GM18858 (cell line): Measurements from ENCODE around the gene SUCLG2.

Experiments used
- ATAC-seq: cut with Tn5 transposase; IDR thresholded peaks from one replicate; pipeline ENCODE4 v1.9.1; 2021; ENCODE audit not compliant: unreplicated experiment

The SUCLG2 gene

DNA sequence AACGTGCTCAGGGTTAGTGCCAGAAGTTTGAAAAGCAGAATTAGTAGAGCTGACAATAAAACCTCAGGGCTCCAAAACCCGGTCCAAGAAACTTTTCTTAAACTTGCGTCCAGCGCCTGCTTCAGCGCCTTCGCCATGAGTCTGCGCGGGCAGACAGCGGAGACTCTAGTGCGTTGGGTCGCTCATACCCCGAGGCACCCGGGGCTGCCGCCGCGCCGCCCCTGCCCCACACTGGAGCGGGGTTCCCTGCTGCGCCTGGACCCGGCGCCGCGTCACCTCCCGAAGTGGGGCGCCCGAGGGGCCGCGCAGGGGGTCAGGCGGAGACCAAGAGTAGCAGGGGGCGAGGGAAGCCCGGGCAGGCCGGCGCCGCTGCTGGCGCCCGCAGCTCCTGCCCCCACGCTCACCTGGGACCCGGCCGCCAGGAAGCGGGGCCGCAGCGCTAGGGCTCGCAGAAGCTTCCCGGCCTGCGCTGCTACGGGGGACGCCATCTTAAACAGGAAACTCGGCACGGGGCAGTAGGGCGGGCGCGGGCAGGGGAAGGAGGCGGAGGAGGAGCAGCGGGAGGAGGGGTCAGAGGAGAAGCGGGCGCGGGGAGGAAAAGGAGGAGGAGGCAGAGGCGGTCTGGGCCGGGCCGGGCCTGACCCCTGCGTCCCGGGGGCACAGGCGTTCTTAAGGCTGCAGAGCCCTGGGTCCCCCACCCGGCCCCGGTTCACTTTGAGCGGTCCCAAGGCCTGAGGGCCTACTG is at the start of gene SUCLG2:
Gene SUCLG2 (minus strand): TSS at position 514 of the 745 bp plus-strand sequence. CDS start 26 bp downstream, at position 488.
- ATAC-seq, result peak; percentile 37

- ATAC-seq, result no peak
Measured at GRCh38 chr3:67700596-67700995, 46.2 kb upstream of the SUCLG2 start.

- ATAC-seq, result no peak
Measured at GRCh38 chr3:67699882-67700281, 45.5 kb upstream of the SUCLG2 start.

- ATAC-seq, result no peak
Measured at GRCh38 chr3:67692621-67693020, 38.2 kb upstream of the SUCLG2 start.

- ATAC-seq, result no peak
Measured at GRCh38 chr3:67691926-67692325, 37.5 kb upstream of the SUCLG2 start.

- ATAC-seq, result peak; percentile 60
Measured at GRCh38 chr3:67691207-67691606, 36.8 kb upstream of the SUCLG2 start.

GRCh38 chr3:67689806-67690205 is 35.4 kb upstream of the SUCLG2 start:
- ATAC-seq, result no peak

DNA sequence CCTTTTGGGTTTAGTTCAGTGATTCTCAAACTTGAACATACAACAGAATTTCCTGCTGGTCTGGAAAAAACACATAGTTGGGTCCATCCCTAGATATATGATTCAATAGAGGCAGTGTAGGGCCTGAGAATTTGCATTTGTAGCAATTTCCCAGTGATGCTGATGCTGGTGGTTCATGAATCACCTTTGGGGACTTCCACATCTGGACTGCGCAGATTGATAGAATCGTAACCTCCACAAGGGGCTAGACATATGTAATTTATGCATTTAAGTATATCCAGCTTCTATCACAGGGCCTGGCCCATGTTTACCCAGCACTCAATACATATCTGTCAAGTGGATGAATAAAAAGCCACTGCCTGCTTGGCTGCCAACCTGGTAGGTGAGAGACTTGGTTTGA is 33.8 kb upstream of the SUCLG2 start:
- ATAC-seq, result no peak

GRCh38 chr3:67686069-67686468 is 31.7 kb upstream of the SUCLG2 start:
- no peak for ATAC-seq

DNA sequence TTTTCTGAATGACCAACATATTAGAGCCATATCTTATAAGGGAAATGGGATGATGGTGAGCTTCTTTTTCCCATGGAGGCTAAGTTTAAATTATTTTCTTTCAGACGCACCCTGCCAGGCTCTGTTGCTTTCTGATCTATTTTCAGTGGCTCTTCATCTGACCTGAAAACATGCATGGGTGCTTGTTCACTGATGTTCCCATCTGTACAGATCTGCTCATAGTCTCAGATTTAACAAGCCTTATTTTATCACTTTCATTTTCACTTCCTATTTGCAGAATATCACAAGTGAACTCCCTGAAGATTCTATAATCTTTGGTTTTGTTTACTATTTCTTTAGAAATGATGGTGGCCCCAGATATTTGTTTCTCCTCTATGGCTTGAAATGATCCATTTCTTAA is 31.1 kb upstream of the SUCLG2 start:
- ATAC-seq, result peak; percentile 99

GRCh38 chr3:67684211-67684610 is 29.8 kb upstream of the SUCLG2 start:
- ATAC-seq, result no peak

DNA sequence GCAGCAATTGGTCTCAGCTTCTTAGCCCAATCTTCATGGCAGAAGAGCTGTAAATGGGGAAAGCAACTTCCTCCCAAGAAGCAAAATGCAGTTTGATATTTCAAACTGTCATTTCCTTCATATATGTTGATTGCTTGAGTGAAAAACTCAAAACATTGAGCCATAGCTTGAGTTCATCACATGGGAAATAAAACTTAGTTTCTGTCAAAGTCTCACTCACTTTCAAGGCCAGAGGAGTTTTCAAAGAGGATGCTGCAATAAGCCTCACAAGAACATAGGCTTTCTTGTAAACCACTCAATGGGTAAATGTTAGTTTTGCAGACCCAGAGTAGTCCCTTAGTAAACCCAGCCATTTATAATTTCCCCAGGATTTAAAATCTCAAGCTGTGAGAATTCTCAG is 29.1 kb upstream of the SUCLG2 start:
- no peak for ATAC-seq

- peak; percentile 91 for ATAC-seq
Measured at GRCh38 chr3:67678665-67679064, 24.3 kb upstream of the SUCLG2 start.

- no peak for ATAC-seq
Measured at GRCh38 chr3:67674055-67674454, 19.6 kb upstream of the SUCLG2 start.

DNA sequence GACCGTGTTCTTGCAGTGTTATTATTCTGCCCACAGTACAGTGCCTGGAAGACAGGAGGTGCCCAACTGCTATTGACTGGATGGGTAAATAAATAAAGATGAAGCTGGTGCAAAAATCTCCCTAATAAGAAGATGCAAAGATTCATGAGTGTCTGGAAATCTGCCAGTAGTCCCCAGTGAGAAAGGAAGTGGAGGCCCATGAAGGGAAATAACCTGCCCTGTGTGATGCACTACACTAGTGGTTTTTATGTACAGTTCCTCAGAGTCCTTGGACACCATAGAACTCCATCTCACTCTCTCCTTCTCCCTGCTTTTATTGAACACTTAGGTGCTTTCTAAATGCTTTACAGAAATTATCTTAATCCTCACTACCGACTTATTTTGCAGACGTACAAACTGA is 8.3 kb upstream of the SUCLG2 start:
- ATAC-seq, result peak; percentile 86

GRCh38 chr3:67661089-67661488 is 6.7 kb upstream of the SUCLG2 start:
- ATAC-seq, result no peak

DNA sequence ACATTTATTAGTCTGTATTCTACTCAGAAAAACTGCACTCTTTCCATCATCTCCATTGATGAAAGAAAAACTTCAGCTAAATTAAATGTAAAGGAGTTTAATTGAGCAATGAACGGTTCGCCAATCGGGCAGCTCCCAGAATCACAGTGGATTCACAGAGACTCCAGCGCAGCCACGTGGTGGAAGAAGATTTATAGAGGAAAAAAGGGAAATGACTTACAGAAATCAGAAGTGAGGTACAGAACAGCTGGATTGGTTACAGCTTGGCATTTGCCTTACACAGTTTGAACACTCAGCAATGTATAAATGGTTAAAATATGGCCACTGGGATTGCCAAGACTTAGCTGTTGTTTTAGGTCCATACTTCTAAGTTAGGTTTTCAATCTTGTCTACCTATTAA is 2.8 kb upstream of the SUCLG2 start:
- no peak for ATAC-seq

- ATAC-seq, result no peak
Measured at GRCh38 chr3:67656614-67657013, 2.2 kb upstream of the SUCLG2 start.

DNA sequence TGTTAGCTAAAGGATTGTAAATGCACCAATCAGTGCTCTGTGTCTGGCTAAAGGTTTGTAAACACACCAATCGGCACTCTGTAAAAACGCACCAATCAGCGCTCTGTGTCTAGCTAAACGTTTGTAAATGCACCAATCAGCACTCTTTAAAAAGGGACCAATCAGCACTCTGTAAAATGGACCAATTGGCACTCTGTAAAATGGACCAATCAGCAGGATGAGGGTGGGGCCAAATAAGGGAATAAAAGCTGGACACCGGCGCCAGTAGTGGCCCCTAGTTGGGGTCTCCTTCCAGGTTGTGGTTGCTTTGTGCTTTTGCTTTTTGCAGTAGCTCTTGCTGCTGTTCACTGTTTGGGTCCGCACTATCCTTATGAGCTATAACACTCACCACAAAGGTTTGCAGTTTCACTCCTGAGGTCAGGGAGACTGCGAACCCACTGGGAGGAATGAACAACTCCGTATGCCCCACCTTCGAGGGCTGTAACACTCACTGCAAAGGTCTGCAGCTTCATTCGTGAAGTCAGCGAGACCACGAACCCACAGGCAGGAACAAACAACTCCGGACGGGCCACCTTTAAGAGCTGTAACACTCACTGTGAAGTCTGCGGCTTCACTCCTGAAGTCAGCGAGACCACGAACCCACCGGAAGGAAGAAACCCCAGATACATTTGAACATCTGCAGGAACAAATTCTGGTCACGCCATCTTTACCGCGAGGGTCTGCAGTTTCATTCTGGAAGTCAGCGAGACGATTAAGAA is 1.1 kb upstream of the SUCLG2 start:
- peak; percentile 44 for ATAC-seq

DNA sequence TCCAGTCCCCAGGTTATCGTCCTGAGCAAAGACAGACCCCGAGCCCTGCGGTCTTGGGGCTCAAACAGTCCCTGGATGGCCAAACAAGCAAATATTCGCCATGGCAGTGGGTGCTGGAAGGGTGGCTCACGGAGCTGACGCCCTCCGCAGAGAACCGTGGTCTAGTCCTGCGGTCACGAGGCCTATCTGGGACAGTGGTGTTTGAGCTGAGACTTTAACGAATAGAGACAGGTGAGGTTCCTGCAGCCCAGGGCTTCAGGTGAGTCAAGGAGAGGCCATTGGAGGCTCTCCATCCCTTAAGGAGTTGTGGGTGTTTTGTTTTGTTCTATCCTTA is 399 bp upstream of the SUCLG2 start:
- ATAC-seq, result no peak

DNA sequence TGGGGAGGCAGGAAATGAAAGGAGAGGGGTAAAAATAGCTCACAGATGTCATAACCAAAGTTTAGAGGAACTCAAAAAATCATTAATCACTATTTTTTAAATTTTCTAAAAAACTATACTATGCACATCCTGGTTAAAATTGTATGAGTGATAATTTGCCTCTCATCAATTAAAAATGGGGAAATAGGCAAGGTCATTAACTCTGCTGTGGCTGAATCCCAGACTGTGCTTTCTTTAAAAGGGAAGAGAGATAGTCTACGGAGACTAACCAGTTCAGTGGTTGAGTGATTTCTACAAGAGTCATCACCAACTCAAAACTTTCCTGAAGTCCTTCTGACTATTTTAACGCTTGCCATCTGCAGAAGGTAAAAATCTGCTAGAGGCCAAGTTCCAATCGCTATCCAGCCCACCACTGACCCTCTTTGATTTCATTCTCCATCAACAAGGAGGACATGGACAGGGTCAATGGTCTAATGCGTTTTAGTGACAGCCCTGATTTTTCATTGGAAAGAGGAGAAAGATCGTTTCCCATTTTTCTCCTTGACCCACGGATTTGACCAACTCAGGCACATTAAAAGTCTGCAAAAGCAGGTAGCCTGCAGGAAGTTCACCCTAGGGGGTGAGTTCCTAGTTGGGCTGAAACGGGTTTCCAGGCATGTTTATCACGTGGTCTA is 850 bp downstream of the SUCLG2 start:
- peak; percentile 9 for ATAC-seq

GRCh38 chr3:67650084-67650483 is 4.3 kb downstream of the SUCLG2 start:
- no peak for ATAC-seq
